GM12865 (cell line): ENCODE measurements around the gene INTS13.
A peak's percentile ranks its signal among the peaks of the same experiment; 100 is the strongest.
"Not testable (repeated sequence)": the region's sequence is repeated elsewhere in the genome, so short reads cannot be mapped to it uniquely, and the experiment has no call there.

Source experiments
- DNase-seq: peaks from one replicate; pipeline ENCODE4 v3.0.0; 2010; ENCODE audit warnings: low read depth
- H3K4me3 ChIP-seq: 2 replicates; pipeline ENCODE4 v1.5.1; 2011; ENCODE audit warnings: mild to moderate bottlenecking, low read depth, low read length, control low read depth
- CTCF ChIP-seq: IDR thresholded peaks from 2 replicates; pipeline ENCODE4 v1.5.1; 2011; ENCODE audit warnings: low read length, control low read depth, low read depth, inconsistent platforms; ENCODE audit not compliant: insufficient read depth; ENCODE audit errors: missing control alignments

INTS13 gene

GRCh38 chr12:26863515-26863914 is 74.3 kb downstream of the INTS13 start:
- DNase-seq = peak; percentile 29
- H3K4me3 ChIP-seq = no peak overlapping the region
- peak; percentile 16 for TF ChIP-seq CTCF

- H3K4me3 ChIP-seq, DNase-seq: not testable (repeated sequence)
These were observed 75.0 kb downstream of the INTS13 start for GRCh38 chr12:26862787-26863186.

GRCh38 chr12:26861690-26862089 is 76.1 kb downstream of the INTS13 start:
- H3K4me3 ChIP-seq = no peak overlapping the region
- TF ChIP-seq CTCF = no peak
- no peak for DNase-seq

- no peak for DNase-seq
- TF ChIP-seq CTCF = no peak
- H3K4me3 ChIP-seq = no peak overlapping the region
These were observed 80.2 kb downstream of the INTS13 start for GRCh38 chr12:26857465-26858176.

- no peak for DNase-seq
- H3K4me3 ChIP-seq = no peak overlapping the region
- TF ChIP-seq CTCF = no peak
These were observed 82.4 kb downstream of the INTS13 start for GRCh38 chr12:26855337-26855736.
